GM12801 (cell line): ENCODE results near the gene GPC3.

Source experiments
- TF ChIP-seq, protein P1 (sequence below): IDR thresholded peaks from one replicate; pipeline ENCODE4 v1.5.1; 2011; ENCODE audit warnings: control low read depth; ENCODE audit not compliant: insufficient read length; ENCODE audit errors: extremely low read depth

Gene GPC3

DNA sequence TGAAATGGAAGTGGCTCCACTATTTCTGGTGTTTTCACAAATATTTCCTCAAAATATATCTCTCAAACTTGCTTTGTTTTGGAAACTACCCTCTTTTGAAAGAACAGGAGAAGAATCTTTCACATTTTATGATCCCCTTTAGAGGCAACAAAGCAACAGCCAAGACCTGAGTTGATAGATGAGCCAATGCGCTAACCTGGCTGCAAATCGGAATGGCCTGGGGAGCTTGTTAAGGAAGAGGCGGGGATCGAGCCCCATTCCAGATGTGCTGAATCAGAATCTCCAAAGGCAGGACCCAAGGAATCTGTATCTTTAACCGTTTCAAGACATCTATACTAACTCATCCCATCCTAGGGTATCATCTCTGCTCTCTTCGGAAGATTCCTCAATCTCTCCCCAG lies 181.3 kb downstream of the GPC3 start:
- TF ChIP-seq, protein P1, sequence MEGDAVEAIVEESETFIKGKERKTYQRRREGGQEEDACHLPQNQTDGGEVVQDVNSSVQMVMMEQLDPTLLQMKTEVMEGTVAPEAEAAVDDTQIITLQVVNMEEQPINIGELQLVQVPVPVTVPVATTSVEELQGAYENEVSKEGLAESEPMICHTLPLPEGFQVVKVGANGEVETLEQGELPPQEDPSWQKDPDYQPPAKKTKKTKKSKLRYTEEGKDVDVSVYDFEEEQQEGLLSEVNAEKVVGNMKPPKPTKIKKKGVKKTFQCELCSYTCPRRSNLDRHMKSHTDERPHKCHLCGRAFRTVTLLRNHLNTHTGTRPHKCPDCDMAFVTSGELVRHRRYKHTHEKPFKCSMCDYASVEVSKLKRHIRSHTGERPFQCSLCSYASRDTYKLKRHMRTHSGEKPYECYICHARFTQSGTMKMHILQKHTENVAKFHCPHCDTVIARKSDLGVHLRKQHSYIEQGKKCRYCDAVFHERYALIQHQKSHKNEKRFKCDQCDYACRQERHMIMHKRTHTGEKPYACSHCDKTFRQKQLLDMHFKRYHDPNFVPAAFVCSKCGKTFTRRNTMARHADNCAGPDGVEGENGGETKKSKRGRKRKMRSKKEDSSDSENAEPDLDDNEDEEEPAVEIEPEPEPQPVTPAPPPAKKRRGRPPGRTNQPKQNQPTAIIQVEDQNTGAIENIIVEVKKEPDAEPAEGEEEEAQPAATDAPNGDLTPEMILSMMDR: no peak

DNA sequence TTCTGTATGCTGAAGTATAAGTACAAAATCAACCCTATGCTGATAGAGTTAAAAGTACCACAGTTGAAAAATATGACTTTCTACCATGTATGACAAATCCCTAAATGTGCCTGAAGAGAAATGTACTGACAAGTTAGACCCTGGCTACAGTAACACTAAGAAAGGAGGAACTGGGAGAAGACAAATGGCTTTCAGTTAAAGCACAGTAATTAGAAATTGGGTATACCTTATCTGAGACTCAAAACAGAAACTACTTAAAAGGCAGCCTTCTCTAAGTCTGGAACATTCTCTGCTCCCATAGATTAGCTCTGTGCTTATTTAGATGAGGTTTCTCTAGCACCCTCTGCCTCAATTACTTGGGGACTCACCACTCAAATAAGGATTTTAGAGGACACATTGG lies 189.1 kb downstream of the GPC3 start:
- TF ChIP-seq, protein P1: no peak

DNA sequence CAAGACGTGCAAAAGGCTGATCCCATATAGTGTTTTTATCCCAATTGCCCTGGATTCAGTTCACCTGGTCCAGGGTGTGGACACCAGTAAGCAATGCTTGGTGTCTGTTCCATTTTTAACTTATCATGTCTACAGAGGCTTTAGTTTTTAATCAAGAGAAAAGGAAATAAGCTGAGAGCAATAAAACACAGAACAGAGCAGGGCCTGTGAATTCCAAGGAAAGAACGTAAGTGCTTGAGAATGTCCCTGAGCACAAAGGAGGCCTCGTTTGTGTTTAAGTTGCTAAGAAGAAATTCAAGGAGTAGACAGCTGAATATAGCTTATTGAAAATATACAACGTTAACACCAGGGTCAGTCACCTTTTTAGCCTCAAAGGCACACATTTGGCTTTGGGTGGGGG lies 191.3 kb downstream of the GPC3 start:
- TF ChIP-seq, protein P1: no peak

DNA sequence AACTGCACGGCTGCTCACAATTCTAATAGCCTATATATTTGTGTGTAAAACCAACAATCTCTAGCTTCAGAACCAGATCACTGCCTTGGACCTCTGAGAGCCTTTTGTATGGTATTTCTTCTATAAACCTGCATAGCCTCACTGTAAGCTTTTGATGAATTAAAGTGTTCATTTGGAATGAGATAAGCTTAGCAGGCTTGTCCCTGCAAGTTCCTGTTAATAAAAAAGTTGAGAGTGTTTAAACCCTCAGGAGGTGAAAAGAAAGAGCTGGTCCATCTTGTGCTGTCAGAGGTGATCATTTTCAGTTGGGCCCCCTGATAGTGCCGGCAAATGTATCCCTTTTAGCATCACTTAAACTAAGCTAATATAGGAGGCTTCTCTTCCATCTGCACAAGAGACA lies 191.8 kb downstream of the GPC3 start:
- TF ChIP-seq, protein P1: no peak

DNA sequence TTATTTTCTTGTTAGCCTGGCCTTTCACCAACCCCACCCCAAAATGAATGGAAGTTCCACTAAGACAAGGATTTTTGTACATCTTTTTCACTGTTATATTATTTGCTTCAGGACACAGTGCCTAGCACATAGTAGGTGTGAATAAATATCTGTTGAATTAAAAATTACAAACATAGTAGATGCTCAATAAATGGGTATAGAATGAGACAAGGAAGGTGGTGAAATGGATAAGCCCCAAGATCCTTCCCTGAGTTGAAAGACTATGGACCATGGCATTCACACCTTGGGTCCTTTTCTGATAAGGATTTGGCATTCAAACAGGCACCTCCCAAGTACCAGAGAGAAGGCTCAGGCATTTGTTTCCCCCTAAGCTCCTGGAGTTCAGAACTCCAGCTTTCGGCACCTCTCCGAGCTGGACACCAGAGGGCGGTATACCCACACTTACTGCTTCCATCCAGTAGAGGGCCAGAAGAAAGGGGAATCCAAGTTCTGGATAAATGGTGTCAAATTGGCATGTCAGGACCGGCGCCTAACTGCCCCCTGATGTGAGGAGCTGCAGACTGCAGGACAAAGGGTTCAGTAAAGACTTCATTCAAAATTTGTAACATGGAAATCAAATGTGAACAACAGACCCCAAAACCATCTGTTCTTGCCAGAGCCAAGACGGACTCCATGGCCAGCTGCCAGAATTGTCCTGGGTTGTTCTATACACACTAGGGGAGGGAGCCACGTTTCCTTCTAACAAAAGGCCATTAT lies 193.0 kb downstream of the GPC3 start:
- TF ChIP-seq, protein P1: no peak

GRCh38 chrX:133789829-133790228 lies 195.6 kb downstream of the GPC3 start:
- TF ChIP-seq, protein P1: no peak

GRCh38 chrX:133786382-133786781 lies 199.0 kb downstream of the GPC3 start:
- TF ChIP-seq, protein P1: no peak
